ENCODE measurements around the gene SNX32.

DNA sequence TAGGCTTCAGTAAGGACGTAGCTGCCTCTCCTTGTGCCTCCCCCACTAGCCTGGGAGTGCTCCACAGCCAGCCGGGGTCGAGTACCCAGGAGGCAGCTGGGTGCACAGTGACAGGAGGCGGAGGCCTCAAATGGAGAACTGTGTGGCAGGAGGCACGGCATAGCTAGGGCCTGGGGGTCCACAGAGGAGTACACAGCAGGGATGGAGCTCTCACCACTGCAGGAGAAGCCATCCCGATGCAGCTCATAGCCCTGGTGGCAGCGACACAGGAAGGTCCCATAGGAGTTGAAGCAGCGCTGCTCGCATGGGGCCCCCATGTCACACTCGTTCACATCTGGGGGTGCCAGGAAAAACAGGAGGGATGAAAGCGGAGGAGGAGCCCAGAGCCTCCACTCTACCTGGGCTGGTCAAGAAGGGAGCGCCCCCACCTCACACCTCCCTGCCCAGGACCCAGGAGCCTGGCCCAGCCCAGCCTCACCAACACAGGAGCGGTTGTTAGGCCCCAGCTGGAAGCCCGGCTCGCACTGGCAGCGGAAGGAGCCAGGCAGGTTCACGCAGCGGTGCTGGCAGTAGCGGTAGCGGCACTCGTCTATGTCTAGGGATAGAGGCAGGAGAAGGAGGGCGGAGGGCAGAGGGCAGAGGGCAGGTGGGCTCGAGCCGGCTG lies 36.0 kb downstream of the SNX32 start:
- TF ChIP-seq, protein P1, sequence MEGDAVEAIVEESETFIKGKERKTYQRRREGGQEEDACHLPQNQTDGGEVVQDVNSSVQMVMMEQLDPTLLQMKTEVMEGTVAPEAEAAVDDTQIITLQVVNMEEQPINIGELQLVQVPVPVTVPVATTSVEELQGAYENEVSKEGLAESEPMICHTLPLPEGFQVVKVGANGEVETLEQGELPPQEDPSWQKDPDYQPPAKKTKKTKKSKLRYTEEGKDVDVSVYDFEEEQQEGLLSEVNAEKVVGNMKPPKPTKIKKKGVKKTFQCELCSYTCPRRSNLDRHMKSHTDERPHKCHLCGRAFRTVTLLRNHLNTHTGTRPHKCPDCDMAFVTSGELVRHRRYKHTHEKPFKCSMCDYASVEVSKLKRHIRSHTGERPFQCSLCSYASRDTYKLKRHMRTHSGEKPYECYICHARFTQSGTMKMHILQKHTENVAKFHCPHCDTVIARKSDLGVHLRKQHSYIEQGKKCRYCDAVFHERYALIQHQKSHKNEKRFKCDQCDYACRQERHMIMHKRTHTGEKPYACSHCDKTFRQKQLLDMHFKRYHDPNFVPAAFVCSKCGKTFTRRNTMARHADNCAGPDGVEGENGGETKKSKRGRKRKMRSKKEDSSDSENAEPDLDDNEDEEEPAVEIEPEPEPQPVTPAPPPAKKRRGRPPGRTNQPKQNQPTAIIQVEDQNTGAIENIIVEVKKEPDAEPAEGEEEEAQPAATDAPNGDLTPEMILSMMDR (IDR thresholded peaks at IDR 0.05; ENCODE audit: low read depth, low read length), result no peak
- TF ChIP-seq EZH2phosphoT487 (IDR thresholded peaks at IDR 0.05; ENCODE audit: low read depth), result no peak

Data from OCI-LY3 (cell line).